ENCODE measurements around the gene NBPF4. TPM values are rescaled to one million over a fixed set of nuclear protein-coding genes. Genes with fewer than 3 reads are reported as not detected.
"Not testable (repeated sequence)": the region's sequence is repeated elsewhere in the genome, so short reads cannot be mapped to it uniquely, and the experiment has no call there.

NBPF4 gene
- total RNA-seq, 3 donors from 2014 or later, result 0.35 to 0.53 TPM; not detected in 1

GRCh38 chr1:108226855-108227254, 17.0 kb downstream of the NBPF4 start:
- ATAC-seq (peak; percentile 73), DNase-seq (peak in 1 of 3 donors; percentile 19)
- H3K36me3 ChIP-seq (ENCODE audit: low read depth); intact Hi-C loops (cut with DNase I, micrococcal nuclease); H3K4me1 ChIP-seq (ENCODE audit: low read depth); H3K9me3 ChIP-seq; H3K4me3 ChIP-seq: not testable (repeated sequence)

GRCh38 chr1:108223226-108223625, 20.6 kb downstream of the NBPF4 start:
- H3K9me3 ChIP-seq; ATAC-seq; H3K4me1 ChIP-seq (ENCODE audit: low read depth); intact Hi-C loops (cut with DNase I, micrococcal nuclease); H3K36me3 ChIP-seq (ENCODE audit: low read depth); H3K4me3 ChIP-seq; DNase-seq: not testable (repeated sequence)

DNA sequence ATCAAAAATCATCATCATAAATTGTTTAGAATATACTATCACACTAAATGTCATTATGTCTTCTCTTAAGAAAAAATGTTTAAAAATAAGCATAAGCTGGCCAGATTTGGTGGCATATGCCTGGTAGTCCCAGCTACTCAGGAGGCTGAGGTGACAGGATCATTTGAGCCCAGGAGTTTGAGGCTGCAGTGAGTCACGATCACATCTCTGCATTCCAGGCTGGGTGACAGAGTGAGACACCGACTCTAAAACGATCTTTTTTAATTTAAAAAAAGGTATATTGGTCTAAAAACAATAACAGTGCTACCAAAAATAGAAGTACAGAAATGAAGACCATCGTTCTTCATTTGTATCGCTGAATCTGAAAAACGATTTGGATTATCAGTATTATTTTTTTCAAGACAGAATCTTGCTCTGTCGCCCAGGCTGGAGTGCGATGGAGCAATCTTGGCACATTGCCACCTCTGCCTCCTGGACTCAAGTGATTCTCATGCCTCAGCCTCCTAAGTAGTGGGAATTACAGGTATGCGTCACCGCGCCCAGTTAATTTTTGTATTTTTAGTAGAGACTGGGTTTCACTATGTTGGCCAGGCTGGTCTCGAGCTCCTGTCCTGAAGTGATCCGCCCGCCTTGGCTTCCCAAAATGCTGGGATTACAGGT, 26.2 kb downstream of the NBPF4 start:
- H3K9me3 ChIP-seq; ATAC-seq; DNase-seq; H3K36me3 ChIP-seq (ENCODE audit: low read depth); H3K4me1 ChIP-seq (ENCODE audit: low read depth); intact Hi-C loops (cut with DNase I, micrococcal nuclease); H3K4me3 ChIP-seq: not testable (repeated sequence)

GRCh38 chr1:108217007-108217406, 26.9 kb downstream of the NBPF4 start:
- intact Hi-C loops (cut with DNase I, micrococcal nuclease); H3K4me3 ChIP-seq; DNase-seq; ATAC-seq; H3K9me3 ChIP-seq; H3K4me1 ChIP-seq (ENCODE audit: low read depth); H3K36me3 ChIP-seq (ENCODE audit: low read depth): not testable (repeated sequence)

GRCh38 chr1:108216028-108216890, 27.6 kb downstream of the NBPF4 start:
- H3K4me1 ChIP-seq (ENCODE audit: low read depth); H3K36me3 ChIP-seq (ENCODE audit: low read depth); DNase-seq; ATAC-seq; intact Hi-C loops (cut with DNase I, micrococcal nuclease); H3K4me3 ChIP-seq; H3K9me3 ChIP-seq: not testable (repeated sequence)

DNA sequence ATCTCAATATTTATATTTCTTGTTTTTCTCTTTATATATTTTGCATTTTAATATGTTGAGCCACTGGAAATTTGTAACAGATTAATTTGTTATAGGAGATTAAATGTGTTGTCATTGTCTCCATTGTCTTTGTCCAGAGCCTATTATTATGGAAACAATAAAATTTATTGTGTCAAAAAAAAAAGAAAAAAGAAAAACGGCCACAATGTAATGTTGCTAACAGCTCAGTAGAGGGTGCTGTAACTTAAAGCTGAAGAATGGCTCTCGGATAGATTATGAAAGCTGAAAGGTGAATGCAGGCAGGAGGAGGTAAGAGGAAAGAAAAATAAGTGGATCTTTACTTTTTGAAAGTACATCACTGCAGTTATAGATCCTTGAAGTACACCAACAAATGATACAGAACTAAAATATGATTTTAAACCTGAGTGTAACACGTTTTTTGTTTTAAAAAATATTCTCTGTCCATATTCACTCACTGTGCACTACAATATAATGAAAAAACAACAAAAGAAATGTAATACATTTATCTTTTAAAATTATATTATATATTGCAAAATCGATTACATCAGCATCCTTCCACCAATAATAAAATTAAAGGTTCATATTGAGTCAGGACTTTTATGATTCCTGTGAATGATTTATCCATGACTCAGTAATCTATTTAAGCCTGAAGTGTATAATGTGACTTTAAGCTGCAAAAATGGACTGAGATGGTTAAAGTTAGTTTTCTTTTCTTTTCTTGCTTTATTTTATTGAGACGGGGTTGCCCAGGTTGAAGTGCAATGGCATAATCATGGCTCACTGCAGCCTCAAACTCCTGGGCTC, 29.0 kb downstream of the NBPF4 start:
- intact Hi-C loops (cut with DNase I, micrococcal nuclease); H3K4me3 ChIP-seq; H3K36me3 ChIP-seq (ENCODE audit: low read depth); H3K9me3 ChIP-seq; H3K4me1 ChIP-seq (ENCODE audit: low read depth); DNase-seq: not testable (repeated sequence)
- TF ChIP-seq, protein P1, sequence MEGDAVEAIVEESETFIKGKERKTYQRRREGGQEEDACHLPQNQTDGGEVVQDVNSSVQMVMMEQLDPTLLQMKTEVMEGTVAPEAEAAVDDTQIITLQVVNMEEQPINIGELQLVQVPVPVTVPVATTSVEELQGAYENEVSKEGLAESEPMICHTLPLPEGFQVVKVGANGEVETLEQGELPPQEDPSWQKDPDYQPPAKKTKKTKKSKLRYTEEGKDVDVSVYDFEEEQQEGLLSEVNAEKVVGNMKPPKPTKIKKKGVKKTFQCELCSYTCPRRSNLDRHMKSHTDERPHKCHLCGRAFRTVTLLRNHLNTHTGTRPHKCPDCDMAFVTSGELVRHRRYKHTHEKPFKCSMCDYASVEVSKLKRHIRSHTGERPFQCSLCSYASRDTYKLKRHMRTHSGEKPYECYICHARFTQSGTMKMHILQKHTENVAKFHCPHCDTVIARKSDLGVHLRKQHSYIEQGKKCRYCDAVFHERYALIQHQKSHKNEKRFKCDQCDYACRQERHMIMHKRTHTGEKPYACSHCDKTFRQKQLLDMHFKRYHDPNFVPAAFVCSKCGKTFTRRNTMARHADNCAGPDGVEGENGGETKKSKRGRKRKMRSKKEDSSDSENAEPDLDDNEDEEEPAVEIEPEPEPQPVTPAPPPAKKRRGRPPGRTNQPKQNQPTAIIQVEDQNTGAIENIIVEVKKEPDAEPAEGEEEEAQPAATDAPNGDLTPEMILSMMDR (IDR thresholded peaks at IDR 0.05), result peak; percentile 54
- ATAC-seq, result peak; percentile 93

DNA sequence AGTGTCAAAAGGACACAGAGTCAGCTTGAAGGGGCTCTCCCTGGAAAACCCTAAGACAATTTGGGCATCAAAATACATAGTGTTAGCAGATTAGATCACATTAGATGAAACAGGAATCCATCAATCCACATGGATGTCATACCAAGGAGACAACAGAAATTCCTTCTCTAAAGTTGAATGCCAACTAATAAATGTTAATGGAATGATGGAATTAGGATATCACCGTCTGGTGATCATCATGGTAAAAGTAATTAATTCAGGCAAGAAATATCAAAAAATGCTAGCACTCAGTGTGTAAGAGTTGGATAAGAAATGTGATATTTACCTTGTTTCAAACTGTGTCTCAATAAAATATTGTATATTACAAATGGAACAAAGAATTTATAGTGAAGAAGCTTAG, 32.9 kb downstream of the NBPF4 start:
- ATAC-seq (no peak), DNase-seq (no peak)
- Histone ChIP-seq H3K36me3 (ENCODE audit: low read depth) (no peaks in the 10 kb centered on the region), H3K4me1 (ENCODE audit: low read depth) (no peaks in the 10 kb centered on the region), H3K4me3 (no peak overlapping the region), H3K9me3 (no peaks in the 10 kb centered on the region)
- TF ChIP-seq, protein P1 (IDR thresholded peaks at IDR 0.05), result no peak
- intact Hi-C loops (cut with DNase I, micrococcal nuclease), result no loop called here
